HG03060 (cell line): ENCODE data around the gene UGCG.

Experiments used
- ATAC-seq: cut with Tn5 transposase; IDR thresholded peaks from one replicate; pipeline ENCODE4 v1.9.1; 2021; ENCODE audit warnings: low read depth, moderate number of reproducible peaks; ENCODE audit not compliant: unreplicated experiment

UGCG gene

GRCh38 chr9:111975709-111976108, 79.1 kb downstream of the UGCG start:
- ATAC-seq, result no peak

GRCh38 chr9:111978616-111979015, 82.0 kb downstream of the UGCG start:
- ATAC-seq, result no peak

- no peak for ATAC-seq
Measured at GRCh38 chr9:111979561-111979960, 82.9 kb downstream of the UGCG start.

- ATAC-seq, result no peak
Measured at GRCh38 chr9:111980398-111980797, 83.8 kb downstream of the UGCG start.

- no peak for ATAC-seq
Measured at GRCh38 chr9:111983484-111983908, 86.9 kb downstream of the UGCG start.

- no peak for ATAC-seq
Measured at GRCh38 chr9:111984086-111984802, 87.6 kb downstream of the UGCG start.
